HG02981 (cell line): Measurements from ENCODE around the gene MNX1.

Source experiments
- ATAC-seq: cut with Tn5 transposase; IDR thresholded peaks from one replicate; pipeline ENCODE4 v1.9.1; 2021; ENCODE audit warnings: mild to moderate bottlenecking, moderate library complexity; ENCODE audit not compliant: unreplicated experiment

The MNX1 gene

GRCh38 chr7:157033483-157034473 is 23.3 kb upstream of the MNX1 start:
- ATAC-seq = no peak

- ATAC-seq = no peak
Measured at GRCh38 chr7:157032644-157033482, 22.4 kb upstream of the MNX1 start.

- ATAC-seq = no peak
Measured at GRCh38 chr7:157032128-157032527, 21.7 kb upstream of the MNX1 start.

GRCh38 chr7:157028199-157028903 is 17.9 kb upstream of the MNX1 start:
- ATAC-seq = no peak

GRCh38 chr7:157027568-157028198 is 17.2 kb upstream of the MNX1 start:
- ATAC-seq = no peak

GRCh38 chr7:157024716-157025115 is 14.3 kb upstream of the MNX1 start:
- ATAC-seq = no peak

- no peak for ATAC-seq
Measured at GRCh38 chr7:157023589-157023905, 13.1 kb upstream of the MNX1 start.

- ATAC-seq = peak; percentile 42
Measured at GRCh38 chr7:157022681-157023588, 12.5 kb upstream of the MNX1 start.

- ATAC-seq = no peak
Measured at GRCh38 chr7:157021871-157022680, 11.6 kb upstream of the MNX1 start.

- no peak for ATAC-seq
Measured at GRCh38 chr7:157021071-157021870, 10.8 kb upstream of the MNX1 start.

- ATAC-seq = no peak
Measured at GRCh38 chr7:157020514-157021070, 10.1 kb upstream of the MNX1 start.

- ATAC-seq = no peak
Measured at GRCh38 chr7:157019718-157020451, 9.4 kb upstream of the MNX1 start.

- no peak for ATAC-seq
Measured at GRCh38 chr7:157018997-157019608, 8.6 kb upstream of the MNX1 start.

- no peak for ATAC-seq
Measured at GRCh38 chr7:157018328-157018996, 8.0 kb upstream of the MNX1 start.

- no peak for ATAC-seq
Measured at GRCh38 chr7:157017603-157018327, 7.3 kb upstream of the MNX1 start.
